ENCODE measurements around the gene ASB11.

- TF ChIP-seq CTCF (IDR thresholded peaks at IDR 0.05) (no peak), EZH2 (IDR thresholded peaks at IDR 0.05) (no peak), EZH2phosphoT487 (IDR thresholded peaks at IDR 0.05) (no peak)
Measured at GRCh38 chrX:15274946-15275345, 40.5 kb downstream of the ASB11 start.
